ENCODE results near the gene CDK17.

The CDK17 gene

DNA sequence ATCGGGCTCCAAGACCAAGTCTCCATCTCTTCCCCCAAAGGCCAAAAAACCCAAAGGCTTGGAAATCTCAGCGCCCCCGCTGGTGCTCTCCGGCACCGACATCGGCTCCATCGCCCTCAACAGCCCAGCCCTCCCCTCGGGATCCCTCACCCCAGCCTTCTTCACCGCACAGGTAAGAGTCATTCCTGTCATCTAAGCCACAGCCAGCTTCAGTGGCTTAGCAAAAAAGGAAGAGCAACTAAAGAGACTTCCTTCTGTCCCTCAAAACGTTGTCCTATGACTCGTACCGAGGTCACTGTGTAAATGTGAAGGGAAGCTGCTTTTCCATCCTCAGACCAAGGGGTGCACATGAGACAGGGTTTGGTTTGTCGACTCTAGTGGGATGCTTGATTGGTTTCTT, 152.7 kb downstream of the CDK17 start:
- TF ChIP-seq TAF1 (IDR thresholded peaks at IDR 0.05; ENCODE audit: borderline replicate concordance, low read depth, low read length) (no peak), POLR2A (IDR thresholded peaks at IDR 0.05; ENCODE audit: low read depth, low read length) (no peak), POLR2AphosphoS5 (IDR thresholded peaks at IDR 0.05; ENCODE audit: low read depth, low read length) (no peak)
- DNase-seq (ENCODE audit: insufficient read length) = no peak
- FAIRE-seq = no peak

DNA sequence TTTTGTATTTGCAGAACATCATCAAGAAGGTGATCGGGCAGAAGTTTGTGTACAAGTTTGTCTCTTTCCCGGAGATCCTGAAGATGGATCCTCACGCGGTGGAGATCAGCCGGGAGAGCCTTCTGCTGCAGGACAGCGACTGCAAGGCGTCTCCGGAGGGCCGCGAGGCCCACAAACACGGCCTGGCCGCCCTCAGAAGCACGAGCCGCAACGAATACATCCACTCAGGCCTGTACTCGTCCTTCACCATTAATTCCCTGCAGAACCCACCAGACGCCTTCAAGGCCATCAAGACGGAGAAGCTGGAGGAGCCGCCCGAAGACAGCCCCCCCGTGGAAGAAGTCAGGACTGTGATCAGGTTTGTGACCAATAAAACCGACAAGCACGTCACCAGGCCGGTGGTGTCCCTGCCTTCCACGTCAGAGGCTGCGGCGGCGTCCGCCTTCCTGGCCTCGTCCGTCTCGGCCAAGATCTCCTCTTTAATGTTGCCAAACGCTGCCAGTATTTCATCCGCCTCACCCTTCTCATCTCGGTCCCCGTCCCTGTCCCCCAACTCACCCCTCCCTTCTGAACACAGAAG, 153.2 kb downstream of the CDK17 start:
- no peak for TF ChIP-seq POLR2A (IDR thresholded peaks at IDR 0.05; ENCODE audit: low read depth, low read length)
- no peak for TF ChIP-seq POLR2AphosphoS5 (IDR thresholded peaks at IDR 0.05; ENCODE audit: low read depth, low read length)
- no peak for TF ChIP-seq TAF1 (IDR thresholded peaks at IDR 0.05; ENCODE audit: borderline replicate concordance, low read depth, low read length)
- FAIRE-seq = no peak
- DNase-seq (ENCODE audit: insufficient read length) = no peak

DNA sequence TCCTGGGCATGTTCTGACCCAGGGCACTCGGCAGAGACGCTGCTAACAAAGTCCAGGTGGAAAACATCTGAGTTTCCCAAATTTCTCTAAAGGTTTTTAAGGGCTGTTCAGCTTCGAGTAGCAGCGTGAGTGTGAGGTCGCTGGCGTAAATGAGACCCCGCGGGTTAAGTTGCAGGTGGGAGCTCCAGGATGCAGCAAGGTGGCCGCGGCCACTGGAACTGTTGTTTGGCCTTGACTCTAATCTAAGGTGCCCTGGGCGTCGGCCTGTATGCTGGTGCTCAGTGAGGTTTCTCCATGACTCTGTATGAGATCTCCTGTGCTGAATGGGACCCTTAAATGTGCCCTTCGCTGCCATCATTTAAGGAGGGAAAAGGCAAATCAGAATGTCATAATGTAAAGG, 155.4 kb downstream of the CDK17 start:
- FAIRE-seq (no peak), DNase-seq (ENCODE audit: insufficient read length) (no peak)
- no peak for TF ChIP-seq TAF1 (IDR thresholded peaks at IDR 0.05; ENCODE audit: borderline replicate concordance, low read depth, low read length)
- no peak for TF ChIP-seq POLR2A (IDR thresholded peaks at IDR 0.05; ENCODE audit: low read depth, low read length)
- TF ChIP-seq POLR2AphosphoS5 (IDR thresholded peaks at IDR 0.05; ENCODE audit: low read depth, low read length) = no peak

DNA sequence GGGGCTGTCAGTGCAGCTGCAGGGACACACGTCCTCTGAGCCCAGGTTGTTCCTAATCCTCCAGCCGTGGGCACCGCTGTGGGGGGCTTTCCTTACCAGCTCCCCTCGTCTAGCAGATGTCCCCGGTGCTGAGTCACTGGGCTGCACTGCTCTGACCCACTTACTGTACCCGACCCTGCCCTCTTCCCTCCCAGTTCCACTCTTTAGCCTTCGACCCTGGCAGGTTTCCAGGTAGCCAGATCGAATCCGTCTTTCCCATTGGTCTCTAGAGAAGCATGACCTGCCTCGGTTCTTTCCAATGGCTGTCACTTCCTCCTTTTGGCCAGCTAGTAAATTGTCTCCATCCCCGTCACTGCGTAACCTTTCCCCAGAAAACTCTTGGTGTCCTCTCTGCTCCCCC, 157.6 kb downstream of the CDK17 start:
- FAIRE-seq (no peak), DNase-seq (ENCODE audit: insufficient read length) (no peak)
- TF ChIP-seq TAF1 (IDR thresholded peaks at IDR 0.05; ENCODE audit: borderline replicate concordance, low read depth, low read length) (no peak), POLR2AphosphoS5 (IDR thresholded peaks at IDR 0.05; ENCODE audit: low read depth, low read length) (no peak), POLR2A (IDR thresholded peaks at IDR 0.05; ENCODE audit: low read depth, low read length) (no peak)

DNA sequence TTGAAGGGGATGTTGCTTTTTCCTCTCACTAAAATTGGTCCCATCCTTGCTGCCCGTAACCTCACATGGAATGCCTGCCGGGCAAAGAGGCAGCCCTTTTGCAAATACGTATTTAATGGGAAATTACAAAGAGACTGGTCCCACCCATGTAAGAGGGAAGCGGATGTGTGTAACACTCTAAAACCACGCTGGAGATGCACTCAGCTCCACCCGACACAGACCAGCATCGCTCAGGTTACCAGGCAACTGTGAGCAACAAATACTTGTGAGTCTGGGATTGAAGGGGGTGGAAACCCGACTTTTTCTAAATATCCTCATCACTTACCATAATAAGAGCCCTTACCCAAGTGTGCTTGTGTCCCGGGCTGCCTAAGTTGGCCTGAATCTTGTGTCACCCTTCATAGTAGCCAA, 158.4 kb downstream of the CDK17 start:
- DNase-seq (ENCODE audit: insufficient read length) (no peak), FAIRE-seq (no peak)
- TF ChIP-seq POLR2A (IDR thresholded peaks at IDR 0.05; ENCODE audit: low read depth, low read length) = no peak
- TF ChIP-seq TAF1 (IDR thresholded peaks at IDR 0.05; ENCODE audit: borderline replicate concordance, low read depth, low read length) = no peak
- no peak for TF ChIP-seq POLR2AphosphoS5 (IDR thresholded peaks at IDR 0.05; ENCODE audit: low read depth, low read length)

DNA sequence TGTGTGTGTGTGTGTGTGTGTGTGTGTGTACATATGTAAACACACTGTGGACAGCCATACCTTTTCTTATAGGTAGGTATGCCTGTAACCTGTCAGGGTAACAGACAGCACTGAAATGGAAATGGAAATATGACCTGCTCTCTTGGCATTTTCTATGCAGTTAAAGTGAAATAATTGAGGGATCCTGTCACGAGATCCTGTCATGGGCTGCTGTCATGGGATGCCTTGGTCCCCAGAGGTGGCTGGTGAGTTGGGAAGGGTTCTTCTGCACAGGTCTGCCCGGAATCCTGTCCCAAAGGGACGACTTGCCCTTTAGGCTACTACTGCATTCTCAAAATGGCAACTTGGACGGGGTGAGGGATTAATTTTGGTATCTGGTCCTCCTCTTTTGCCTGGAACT, 158.8 kb downstream of the CDK17 start:
- TF ChIP-seq TAF1 (IDR thresholded peaks at IDR 0.05; ENCODE audit: borderline replicate concordance, low read depth, low read length) = no peak
- no peak for TF ChIP-seq POLR2AphosphoS5 (IDR thresholded peaks at IDR 0.05; ENCODE audit: low read depth, low read length)
- TF ChIP-seq POLR2A (IDR thresholded peaks at IDR 0.05; ENCODE audit: low read depth, low read length) = no peak
- DNase-seq (ENCODE audit: insufficient read length) (no peak), FAIRE-seq (no peak)

DNA sequence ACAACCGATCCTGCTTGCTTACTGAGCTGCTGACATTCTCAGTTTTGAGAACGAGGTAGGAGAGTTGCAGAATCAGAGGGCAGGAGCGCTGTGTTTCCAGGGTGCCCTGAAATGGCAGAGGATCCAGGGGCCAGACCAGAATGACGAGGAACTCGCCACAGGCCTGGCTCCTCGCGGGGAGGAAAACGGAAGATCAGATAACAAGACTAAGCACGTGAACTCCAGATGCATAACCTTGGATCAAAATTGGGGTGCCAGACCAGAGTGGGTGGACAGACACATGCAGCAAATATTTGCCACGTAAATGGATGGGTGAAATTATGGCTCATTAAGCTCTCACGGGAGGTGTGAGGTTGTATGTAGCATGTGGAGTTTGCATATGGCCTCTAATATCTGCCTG, 159.6 kb downstream of the CDK17 start:
- no peak for DNase-seq (ENCODE audit: insufficient read length)
- TF ChIP-seq TAF1 (IDR thresholded peaks at IDR 0.05; ENCODE audit: borderline replicate concordance, low read depth, low read length) = no peak
- no peak for TF ChIP-seq POLR2A (IDR thresholded peaks at IDR 0.05; ENCODE audit: low read depth, low read length)
- TF ChIP-seq POLR2AphosphoS5 (IDR thresholded peaks at IDR 0.05; ENCODE audit: low read depth, low read length) = no peak
- FAIRE-seq = no peak

DNA sequence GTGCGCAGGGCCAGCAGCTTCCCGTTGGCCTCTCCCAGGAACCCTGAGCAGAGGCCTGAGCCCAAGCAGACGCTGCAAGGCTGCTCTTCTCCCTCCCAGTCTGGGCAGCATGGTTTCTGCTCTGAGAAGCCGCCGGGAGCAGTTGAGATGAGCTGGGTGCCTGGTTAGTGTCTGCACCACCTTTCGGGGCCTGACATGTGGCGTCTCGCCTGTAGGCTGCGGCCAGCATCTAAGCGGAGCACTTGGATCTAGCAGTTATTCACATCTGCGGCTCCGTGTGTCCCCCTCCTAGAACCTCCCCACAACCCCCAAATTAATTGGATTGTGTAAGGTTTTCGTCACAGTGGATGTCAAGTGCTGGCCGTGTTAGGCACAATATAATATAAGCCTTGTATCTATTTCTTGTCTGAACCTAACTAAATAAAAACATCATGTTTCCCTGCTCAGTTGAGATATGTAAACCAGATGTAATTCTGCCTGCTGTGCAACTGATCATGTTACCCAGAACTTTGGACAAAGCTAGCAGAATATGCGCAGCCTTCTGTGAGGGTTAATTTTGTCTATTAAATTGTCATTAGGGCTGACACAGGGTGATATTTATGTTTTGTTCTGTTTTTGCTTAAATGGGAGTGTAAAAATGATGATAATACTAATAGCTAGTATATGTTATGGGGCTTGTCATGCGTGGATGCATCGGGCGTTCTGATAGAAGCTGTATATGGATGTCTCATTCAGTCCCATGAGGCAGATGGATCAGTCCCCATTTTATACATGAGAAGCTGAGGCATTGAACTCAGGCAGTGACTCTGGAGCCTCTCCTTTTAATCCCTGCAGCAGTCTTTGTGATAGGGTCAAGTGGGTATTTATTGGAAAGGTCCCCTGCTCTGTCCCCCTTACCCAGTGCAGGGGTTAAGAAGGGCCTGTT, 160.3 kb downstream of the CDK17 start:
- DNase-seq (ENCODE audit: insufficient read length) = no peak
- no peak for FAIRE-seq
- TF ChIP-seq POLR2A (IDR thresholded peaks at IDR 0.05; ENCODE audit: low read depth, low read length) (no peak), POLR2AphosphoS5 (IDR thresholded peaks at IDR 0.05; ENCODE audit: low read depth, low read length) (no peak), TAF1 (IDR thresholded peaks at IDR 0.05; ENCODE audit: borderline replicate concordance, low read depth, low read length) (no peak)

DNA sequence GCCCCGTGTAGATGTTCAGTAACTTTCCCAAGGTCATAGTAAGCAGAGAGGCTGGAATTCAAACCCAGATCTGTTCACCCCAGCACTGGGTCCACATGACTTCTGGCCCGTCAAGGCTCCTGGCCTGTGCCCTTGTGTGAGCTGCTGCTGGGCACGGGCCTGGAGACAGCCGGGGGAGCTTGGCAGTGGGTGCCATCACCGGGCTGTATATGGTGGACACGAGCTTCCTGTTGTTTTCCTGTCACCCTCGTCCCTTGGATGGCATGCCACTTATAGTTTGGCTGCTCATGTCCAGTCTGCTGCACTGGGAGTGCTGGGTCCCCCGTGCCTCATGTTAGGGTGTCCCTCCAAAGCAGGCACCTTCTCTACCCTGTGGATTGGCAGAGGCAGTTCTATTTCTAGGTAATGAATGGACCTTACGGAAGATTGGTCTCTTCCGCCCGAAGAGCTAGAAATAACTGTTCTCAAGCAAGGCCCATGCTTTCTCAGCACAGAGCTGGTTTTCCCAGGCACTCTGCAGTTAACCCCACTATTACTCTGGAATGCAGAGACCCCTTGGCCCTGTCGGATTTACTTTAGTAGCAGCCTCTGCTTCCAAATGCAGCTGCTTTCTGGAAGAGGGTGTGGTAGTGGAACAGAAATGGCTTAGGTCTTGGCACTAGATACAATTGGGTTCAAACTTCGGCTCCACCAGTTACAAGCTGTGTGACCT, 161.7 kb downstream of the CDK17 start:
- FAIRE-seq (no peak), DNase-seq (ENCODE audit: insufficient read length) (no peak)
- TF ChIP-seq POLR2A (IDR thresholded peaks at IDR 0.05; ENCODE audit: low read depth, low read length) = no peak
- no peak for TF ChIP-seq POLR2AphosphoS5 (IDR thresholded peaks at IDR 0.05; ENCODE audit: low read depth, low read length)
- TF ChIP-seq TAF1 (IDR thresholded peaks at IDR 0.05; ENCODE audit: borderline replicate concordance, low read depth, low read length) = no peak

DNA sequence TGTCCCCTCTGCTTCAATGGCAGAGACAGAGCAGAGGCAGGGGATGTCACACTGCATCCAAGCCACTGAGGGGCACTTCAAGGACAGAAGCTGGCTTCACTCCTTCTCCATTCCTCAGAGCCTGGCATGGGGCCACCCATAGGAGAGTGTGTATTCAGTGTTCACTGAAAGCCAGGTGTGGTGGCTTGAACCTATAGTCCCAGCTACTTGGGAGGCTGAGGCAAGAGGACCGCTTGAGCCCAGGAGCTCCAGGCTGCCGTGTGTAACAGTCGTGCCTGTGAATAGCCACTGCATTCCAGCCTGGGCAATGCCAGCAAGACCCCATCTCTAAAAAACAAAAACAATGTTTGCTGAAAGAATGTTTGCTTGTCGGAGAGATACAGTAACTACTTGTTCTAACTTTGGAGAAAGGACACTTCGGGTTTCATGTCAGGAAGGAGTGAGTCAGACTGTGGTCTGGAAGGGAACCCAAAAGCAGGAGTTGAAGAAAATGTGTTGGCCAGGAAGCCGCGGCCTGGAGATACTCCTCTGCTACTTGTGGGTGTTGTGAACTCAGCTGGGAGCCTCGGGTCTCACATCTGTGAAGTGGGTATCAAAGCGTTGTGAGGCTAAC, 162.7 kb downstream of the CDK17 start:
- no peak for TF ChIP-seq POLR2A (IDR thresholded peaks at IDR 0.05; ENCODE audit: low read depth, low read length)
- no peak for TF ChIP-seq POLR2AphosphoS5 (IDR thresholded peaks at IDR 0.05; ENCODE audit: low read depth, low read length)
- no peak for TF ChIP-seq TAF1 (IDR thresholded peaks at IDR 0.05; ENCODE audit: borderline replicate concordance, low read depth, low read length)
- FAIRE-seq (no peak), DNase-seq (ENCODE audit: insufficient read length) (no peak)

DNA sequence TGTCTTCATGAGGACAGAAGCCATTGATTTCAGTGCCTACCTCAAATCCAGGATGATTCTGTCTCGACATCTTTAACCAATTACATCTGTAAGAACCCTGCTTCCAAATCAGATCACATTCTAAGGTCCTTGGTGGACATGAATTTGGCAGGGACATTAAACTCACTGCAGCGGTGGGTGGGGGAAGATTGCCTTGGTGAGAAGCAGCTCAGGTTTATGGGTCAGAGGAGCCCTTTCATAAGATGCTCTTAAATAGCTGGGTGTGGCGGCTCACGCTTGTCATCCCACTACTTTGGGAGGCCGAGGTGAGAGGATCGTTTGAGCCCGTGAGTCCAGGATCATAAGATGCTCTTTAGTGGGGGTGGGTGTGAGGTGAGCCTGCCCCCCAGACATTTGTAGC, 163.2 kb downstream of the CDK17 start:
- TF ChIP-seq TAF1 (IDR thresholded peaks at IDR 0.05; ENCODE audit: borderline replicate concordance, low read depth, low read length) = no peak
- TF ChIP-seq POLR2A (IDR thresholded peaks at IDR 0.05; ENCODE audit: low read depth, low read length) = no peak
- no peak for TF ChIP-seq POLR2AphosphoS5 (IDR thresholded peaks at IDR 0.05; ENCODE audit: low read depth, low read length)
- FAIRE-seq (no peak), DNase-seq (ENCODE audit: insufficient read length) (no peak)

All from GM12892 (cell line).